SH-SY5Y (cell line): ENCODE data around the gene NEU4.

ENCODE experiments used
- GATA2 ChIP-seq: IDR thresholded peaks from 2 replicates; pipeline ENCODE4 v1.6.1; 2011; ENCODE audit warnings: mild to moderate bottlenecking, low read depth, low read length
- GATA3 ChIP-seq: IDR thresholded peaks from 2 replicates; pipeline ENCODE4 v1.6.1; 2011; ENCODE audit warnings: low read depth, mild to moderate bottlenecking, low read length, moderate library complexity

- no peak for TF ChIP-seq GATA2
- no peak for TF ChIP-seq GATA3
Observed at GRCh38 chr2:241775223-241776177, 33.5 kb upstream of the NEU4 start.
